Mammary epithelial cell (primary cell): ENCODE data around the gene CAAP1.

ENCODE experiments used
- CTCF ChIP-seq, 2 donors: IDR thresholded peaks in 1 of 2; conservative IDR thresholded peaks in 1 of 2; 2 replicates each; pipeline ENCODE4 v1.5.1; 2011 to 2012; ENCODE audit warnings: inconsistent platforms in 2 of 2, low read length in 2 of 2, mild to moderate bottlenecking in 2 of 2, control low read depth in 1 of 2, low read depth in 1 of 2; ENCODE audit not compliant: insufficient read depth in 1 of 2; ENCODE audit errors: extremely low read depth in 1 of 2
- EZH2 ChIP-seq: IDR thresholded peaks from 2 replicates; pipeline ENCODE4 v1.6.1; 2012; ENCODE audit warnings: low read length, inconsistent platforms, borderline replicate concordance

- no peak for TF ChIP-seq CTCF (conservative IDR thresholded peaks at IDR 0.05 in 1 of 2, IDR thresholded peaks at IDR 0.05 in 1 of 2; ENCODE audit: extremely low read depth in 1 of 2, insufficient read depth in 1 of 2, low read depth in 1 of 2, low read length in 2 of 2)
- TF ChIP-seq EZH2: no peak
Measured at GRCh38 chr9:26814799-26815198, 77.8 kb downstream of the CAAP1 start.
